GM19025 (cell line): ENCODE results near the gene AHR.
A peak's percentile ranks its signal among the peaks of the same experiment; 100 is the strongest.

Experiments
- ATAC-seq: cut with Tn5 transposase; IDR thresholded peaks from one replicate; pipeline ENCODE4 v1.9.1; 2021; ENCODE audit warnings: mild to moderate bottlenecking, low read depth, moderate library complexity; ENCODE audit not compliant: unreplicated experiment

The AHR gene

GRCh38 chr7:17298102-17298839 is at the start of gene AHR:
TSS of gene AHR (plus strand) at chr7:17298652. CDS start at chr7:17299265, 613 bp downstream.
- ATAC-seq = peak; percentile 64

DNA sequence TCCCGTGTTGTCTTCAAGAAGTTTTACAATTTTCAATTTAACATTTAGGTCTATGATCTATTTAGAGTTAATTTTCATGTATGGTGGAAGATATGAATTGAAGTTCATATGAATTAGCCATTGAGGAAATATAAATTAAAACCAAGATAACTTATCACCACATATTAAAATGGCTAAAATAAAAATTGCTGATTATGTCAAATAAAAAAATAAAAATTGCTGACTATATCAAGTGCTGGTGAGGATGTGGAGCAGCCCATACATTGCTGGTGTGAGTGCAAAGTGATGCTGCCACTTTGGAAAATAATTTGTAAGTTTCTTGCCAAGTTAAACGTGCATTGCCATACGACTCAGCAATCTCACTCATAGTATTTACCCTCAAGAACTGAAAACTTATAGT is 44.6 kb upstream of the AHR start:
- ATAC-seq = no peak

GRCh38 chr7:17255926-17256325 is 42.5 kb upstream of the AHR start:
- no peak for ATAC-seq

GRCh38 chr7:17256375-17256774 is 42.1 kb upstream of the AHR start:
- no peak for ATAC-seq

GRCh38 chr7:17266565-17266964 is 31.9 kb upstream of the AHR start:
- ATAC-seq = no peak

- ATAC-seq = no peak
Measured at GRCh38 chr7:17269341-17270221, 28.9 kb upstream of the AHR start.

GRCh38 chr7:17274551-17275245 is 23.8 kb upstream of the AHR start:
- no peak for ATAC-seq

GRCh38 chr7:17275749-17276671 is 22.4 kb upstream of the AHR start:
- ATAC-seq = no peak

- no peak for ATAC-seq
Measured at GRCh38 chr7:17279061-17279460, 19.4 kb upstream of the AHR start.

DNA sequence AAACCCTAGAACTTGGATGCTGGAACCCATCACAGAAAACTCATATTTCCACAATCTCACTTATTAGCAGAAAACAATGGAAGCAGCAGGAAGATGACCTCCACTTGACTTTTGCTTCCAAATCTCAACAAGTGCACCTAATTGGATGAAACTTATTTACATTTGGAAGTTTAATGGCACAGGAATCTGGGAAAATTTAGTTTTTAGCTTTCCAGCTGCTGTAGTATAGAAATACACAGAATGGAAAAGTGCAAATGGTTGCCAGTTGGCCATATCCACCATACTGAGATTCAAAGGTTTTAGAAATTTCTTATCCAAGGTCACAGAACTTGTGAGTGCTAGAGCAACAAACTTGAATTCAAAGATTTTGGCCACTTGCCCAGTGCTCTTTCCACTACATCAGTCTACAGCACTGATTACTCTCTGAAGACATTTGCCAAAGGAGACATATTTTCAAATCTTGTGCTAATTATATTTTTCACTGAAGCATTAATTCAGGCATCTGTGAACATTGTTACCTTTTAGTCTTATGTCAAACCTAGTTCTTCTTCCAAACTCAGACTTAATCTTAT is 9.3 kb upstream of the AHR start:
- no peak for ATAC-seq

DNA sequence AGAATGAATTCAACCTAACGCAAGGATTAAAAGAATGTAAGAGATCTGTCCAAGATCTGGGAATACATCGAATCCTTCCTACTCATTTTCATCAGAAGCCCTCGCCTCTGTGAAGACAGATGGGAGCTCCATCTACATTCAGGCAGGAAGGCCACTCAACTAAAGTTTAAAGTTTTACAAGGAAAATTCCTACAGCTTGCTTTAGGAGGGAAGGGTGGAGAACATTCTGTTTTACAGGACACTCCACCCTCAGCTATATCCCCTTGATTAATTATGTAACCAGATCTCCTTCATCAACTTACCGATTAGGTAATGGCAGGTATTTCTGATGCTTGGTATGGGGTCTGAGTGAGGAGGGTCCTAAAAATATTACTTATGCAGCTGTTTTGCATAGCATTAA is 5.6 kb upstream of the AHR start:
- no peak for ATAC-seq

DNA sequence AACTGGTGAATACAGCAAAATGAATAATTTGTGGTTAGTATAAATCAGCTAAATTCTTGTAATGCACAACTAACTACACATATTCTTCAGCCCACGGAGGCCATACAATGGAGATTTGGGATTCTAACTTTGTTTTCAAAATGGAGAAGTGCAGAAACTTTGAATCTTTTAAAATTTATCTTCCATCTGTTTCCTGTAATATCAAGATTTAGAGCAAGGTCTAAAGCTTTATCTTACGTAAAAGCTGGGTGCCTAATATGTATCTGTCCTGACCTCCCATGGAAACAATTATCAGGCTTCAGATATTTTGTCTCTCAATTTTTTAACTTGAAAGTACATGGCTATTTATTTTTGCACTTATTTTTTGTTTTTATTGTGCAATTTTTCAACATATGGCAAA is 5.0 kb upstream of the AHR start:
- ATAC-seq = no peak

- ATAC-seq = no peak
Measured at GRCh38 chr7:17297243-17297642, 1.2 kb upstream of the AHR start.

GRCh38 chr7:17298840-17299482 is 509 bp downstream of the AHR start:
- peak; percentile 46 for ATAC-seq

- peak; percentile 1 for ATAC-seq
Measured at GRCh38 chr7:17299483-17299991, 1.1 kb downstream of the AHR start.

DNA sequence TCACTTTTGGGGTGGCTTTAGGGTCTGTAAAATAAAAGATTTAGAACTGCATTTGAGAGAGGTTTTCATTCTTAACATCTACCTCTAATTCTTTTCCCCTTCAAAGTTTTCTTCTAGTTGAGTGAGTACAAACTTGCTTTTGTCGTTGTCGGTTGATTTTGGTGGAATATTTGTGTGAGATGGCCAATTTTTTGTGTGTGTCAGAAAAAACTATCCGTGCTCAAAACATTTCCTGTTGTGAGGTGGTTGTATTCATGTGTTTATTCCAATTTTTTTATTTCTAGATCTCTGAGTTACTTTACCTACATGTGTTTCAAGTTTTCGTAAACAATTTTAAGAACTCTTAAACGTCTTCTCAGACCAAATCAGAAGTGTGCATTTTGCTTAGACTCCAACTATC is 1.6 kb downstream of the AHR start:
- ATAC-seq = no peak

- no peak for ATAC-seq
Measured at GRCh38 chr7:17300437-17300836, 2.0 kb downstream of the AHR start.

GRCh38 chr7:17301471-17302456 is 3.3 kb downstream of the AHR start:
- ATAC-seq = no peak
